Omental fat pad (tissue), 4 donors: Measurements from ENCODE around the gene KCNQ1. TPM values are rescaled to one million over a fixed set of nuclear protein-coding genes. Genes with fewer than 3 reads are reported as not detected.

ENCODE experiments used
- ATAC-seq: fragments of 150-250 bp; one replicate; pipeline ENCODE4 v1.9.1; 2016; ENCODE audit warnings: mild to moderate bottlenecking, moderate library complexity; ENCODE audit not compliant: low FRiP score
- DNase-seq: peaks from one replicate; pipeline ENCODE4 v3.0.0-alpha.2; 2019; ENCODE audit warnings: low spot score
- CTCF ChIP-seq, 3 donors: fragments of 450-650 bp; IDR thresholded peaks; one replicate each; pipeline ENCODE4 v1.5.1; 2016 to 2017; ENCODE audit warnings: antibody characterized with exemption in 3 of 3, mild to moderate bottlenecking in 3 of 3, moderate library complexity in 2 of 3
- total RNA-seq, 4 donors: library from RNA; depleted of rRNA; stranded (reverse); fragments of >200 nt; gene quantifications; one replicate each; pipeline ENCODE4 v1.1.0, GENCODE V29; 2016

The KCNQ1 gene
- total RNA-seq, 4 donors from 2014 or later = 4.5 to 5.9 (median 5.2) TPM

GRCh38 chr11:2751523-2752203, 306.9 kb downstream of the KCNQ1 start:
- no peak for TF ChIP-seq CTCF (IDR thresholded peaks at IDR 0.05)
- ATAC-seq = no peak
- no peak for DNase-seq

GRCh38 chr11:2752204-2752770, 307.5 kb downstream of the KCNQ1 start:
- DNase-seq = no peak
- ATAC-seq = no peak
- TF ChIP-seq CTCF (IDR thresholded peaks at IDR 0.05) = no peak

GRCh38 chr11:2752923-2753322, 308.1 kb downstream of the KCNQ1 start:
- no peak for TF ChIP-seq CTCF (IDR thresholded peaks at IDR 0.05)
- ATAC-seq (peak; percentile 6), DNase-seq (no peak)

- ATAC-seq = no peak
- no peak for TF ChIP-seq CTCF (IDR thresholded peaks at IDR 0.05)
- DNase-seq = no peak
These were observed 309.2 kb downstream of the KCNQ1 start for GRCh38 chr11:2754008-2754407.

GRCh38 chr11:2755071-2755470, 310.3 kb downstream of the KCNQ1 start:
- no peak for TF ChIP-seq CTCF (IDR thresholded peaks at IDR 0.05)
- no peak for ATAC-seq
- no peak for DNase-seq

GRCh38 chr11:2758751-2759150, 313.9 kb downstream of the KCNQ1 start:
- TF ChIP-seq CTCF (IDR thresholded peaks at IDR 0.05) = no peak
- DNase-seq (no peak), ATAC-seq (no peak)
